Measurements from ENCODE around the gene CD248.
A peak's percentile ranks its signal among the peaks of the same experiment; 100 is the strongest.
"Not testable (repeated sequence)": the region's sequence is repeated elsewhere in the genome, so short reads cannot be mapped to it uniquely, and the experiment has no call there.

CD248 gene

GRCh38 chr11:66314561-66315497 lies 2.0 kb downstream of the CD248 start:
- no peaks in the 10 kb centered on the region for H3K36me3 Mint-ChIP-seq (ENCODE audit: low read depth)
- peaks cover 65% of the 10 kb centered on the region for H3K4me1 Mint-ChIP-seq (ENCODE audit: low read depth)
- H3K9me3 Mint-ChIP-seq: no peaks in the 10 kb centered on the region
- H3K27ac Mint-ChIP-seq: peak overlapping the region; percentile 8
- H3K27me3 Mint-ChIP-seq: no peaks in the 10 kb centered on the region
- no peak overlapping the region for H3K4me3 Mint-ChIP-seq
- DNase-seq: no peak

DNA sequence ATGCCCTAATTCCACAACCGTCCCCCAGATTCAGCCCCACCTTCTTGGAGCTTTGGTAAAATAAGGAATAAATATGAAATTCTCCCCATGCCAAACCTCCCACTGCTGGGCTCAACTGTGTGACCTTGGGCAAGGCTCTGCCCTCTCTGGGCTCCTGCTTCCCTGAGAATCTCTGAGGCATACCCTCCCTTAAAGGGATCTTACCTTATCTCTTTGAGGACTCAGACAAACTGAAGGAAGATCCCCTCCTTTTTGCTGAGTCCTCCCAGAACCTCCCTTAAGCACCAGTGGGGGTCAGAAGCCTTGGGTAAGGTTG lies 2.7 kb downstream of the CD248 start:
- peaks cover 62% of the 10 kb centered on the region for H3K4me1 Mint-ChIP-seq (ENCODE audit: low read depth)
- H3K4me3 Mint-ChIP-seq: peak overlapping the region; percentile 46

DNA sequence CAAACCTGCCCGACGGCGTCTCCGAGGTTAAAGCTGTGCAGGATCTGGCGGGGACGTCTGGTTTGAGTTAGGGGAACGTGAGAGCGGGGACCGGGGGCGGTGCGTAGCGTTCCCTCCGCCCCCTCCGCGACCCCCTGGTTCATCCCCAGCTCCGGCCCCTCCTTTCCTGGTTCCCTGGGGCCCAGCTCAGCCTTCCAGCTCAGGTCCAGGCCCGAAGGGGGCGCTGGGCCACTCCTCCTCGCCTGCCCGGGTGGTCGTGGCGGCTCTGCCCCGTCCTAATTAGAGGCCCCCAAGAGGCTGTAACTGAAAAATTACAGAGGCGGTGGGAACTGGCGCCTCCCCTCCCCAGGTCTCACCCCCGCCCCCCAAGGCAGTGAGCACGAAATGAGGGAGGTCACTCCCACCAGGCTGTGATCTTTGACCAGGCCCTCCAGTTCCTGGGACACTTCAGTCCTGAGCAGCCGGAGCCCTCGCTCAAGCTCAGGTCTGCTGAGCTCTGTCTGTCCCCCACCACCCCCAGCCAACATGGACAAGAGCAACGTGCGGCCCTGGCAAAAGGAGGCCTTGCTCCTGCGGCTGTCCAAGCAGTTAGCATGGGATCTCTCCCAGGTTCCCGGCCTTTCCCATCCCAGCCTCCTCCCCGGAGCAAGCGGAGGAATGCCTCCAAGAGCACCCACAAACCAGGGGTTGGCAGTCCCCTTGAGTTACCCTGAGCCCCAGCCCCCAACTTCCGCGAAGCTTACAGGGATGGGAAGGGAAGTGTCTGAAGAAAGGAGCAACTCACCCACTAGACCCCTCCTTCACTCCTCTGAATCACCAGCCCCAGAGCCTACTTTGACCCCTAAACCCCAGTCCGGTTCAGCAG lies 3.3 kb downstream of the CD248 start:
- Mint-ChIP-seq H3K4me3 (peak overlapping the region; percentile 82), H3K27me3 (no peaks in the 10 kb centered on the region), H3K36me3 (ENCODE audit: low read depth) (no peaks in the 10 kb centered on the region), H3K9me3 (no peaks in the 10 kb centered on the region), H3K4me1 (ENCODE audit: low read depth) (peaks cover 56% of the 10 kb centered on the region), H3K27ac (peak overlapping the region; percentile 99)
- no peak for DNase-seq

More for the DNA sequence above, 2.7 kb downstream of the CD248 start:
- H3K27ac Mint-ChIP-seq: peak overlapping the region; percentile 79
- DNase-seq: no peak
- no peaks in the 10 kb centered on the region for H3K36me3 Mint-ChIP-seq (ENCODE audit: low read depth)
- no peaks in the 10 kb centered on the region for H3K9me3 Mint-ChIP-seq
- H3K27me3 Mint-ChIP-seq: no peaks in the 10 kb centered on the region

DNA sequence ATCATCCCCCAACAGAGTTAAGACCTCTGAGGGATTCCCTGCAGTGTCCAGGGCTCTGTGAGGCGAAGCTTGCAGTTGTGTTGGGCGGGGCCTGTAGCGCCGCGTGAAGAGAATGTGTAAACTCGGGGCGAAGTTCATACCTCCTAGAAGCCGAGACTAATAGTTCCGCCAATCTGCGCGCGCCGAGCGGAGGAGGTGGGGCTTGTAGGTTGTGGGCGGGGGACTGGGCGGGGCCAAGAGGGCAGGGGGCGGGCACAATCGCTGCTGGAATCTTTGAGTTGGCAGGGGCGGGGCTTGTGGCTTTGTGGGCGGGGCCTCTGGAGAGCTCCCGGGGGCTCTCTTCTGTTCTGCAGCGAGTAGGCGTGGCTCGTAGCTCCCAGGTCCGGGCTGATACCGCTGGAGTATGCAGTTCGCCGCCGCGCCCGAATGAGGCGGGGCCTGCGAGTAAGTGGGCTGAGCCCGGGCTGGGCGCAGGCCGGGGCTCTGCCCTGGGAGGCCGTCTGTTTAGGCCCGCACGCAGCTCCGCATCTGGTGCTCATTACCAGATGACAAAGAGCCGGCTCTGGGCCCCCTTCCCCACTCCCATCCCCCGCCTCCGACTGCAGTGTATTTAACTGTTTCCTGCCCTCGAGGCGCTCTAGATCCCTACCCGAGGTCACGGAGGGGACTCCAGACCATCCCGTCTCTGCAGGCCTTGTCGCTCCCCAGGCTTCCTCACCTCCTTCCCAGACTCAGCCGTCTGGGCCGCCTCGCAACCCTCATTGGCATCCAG lies 4.1 kb downstream of the CD248 start:
- Mint-ChIP-seq H3K4me3 (peak overlapping the region; percentile 82), H3K36me3 (ENCODE audit: low read depth) (no peaks in the 10 kb centered on the region), H3K9me3 (no peaks in the 10 kb centered on the region), H3K27me3 (no peaks in the 10 kb centered on the region), H3K27ac (peak overlapping the region; percentile 99), H3K4me1 (ENCODE audit: low read depth) (peaks cover 48% of the 10 kb centered on the region)
- peak; percentile 97 for DNase-seq

GRCh38 chr11:66311965-66312548 lies 4.8 kb downstream of the CD248 start:
- Mint-ChIP-seq H3K27me3 (no peaks in the 10 kb centered on the region), H3K27ac (peak overlapping the region; percentile 99), H3K9me3 (no peaks in the 10 kb centered on the region), H3K36me3 (ENCODE audit: low read depth) (no peaks in the 10 kb centered on the region), H3K4me3 (peak overlapping the region; percentile 82), H3K4me1 (ENCODE audit: low read depth) (peaks cover 41% of the 10 kb centered on the region)
- DNase-seq: peak; percentile 99

- Mint-ChIP-seq H3K36me3 (ENCODE audit: low read depth) (no peaks in the 10 kb centered on the region), H3K4me3 (peak overlapping the region; percentile 82), H3K27ac (peak overlapping the region; percentile 99), H3K4me1 (ENCODE audit: low read depth) (peaks cover 41% of the 10 kb centered on the region), H3K27me3 (no peaks in the 10 kb centered on the region), H3K9me3 (no peaks in the 10 kb centered on the region)
- DNase-seq: no peak
These were observed 5.3 kb downstream of the CD248 start for GRCh38 chr11:66311470-66311964.

- not testable (repeated sequence) for H3K4me3 Mint-ChIP-seq; H3K27ac Mint-ChIP-seq; H3K9me3 Mint-ChIP-seq; H3K36me3 Mint-ChIP-seq (ENCODE audit: low read depth); H3K27me3 Mint-ChIP-seq; DNase-seq
- H3K4me1 Mint-ChIP-seq (ENCODE audit: low read depth): peaks cover 37% of the 10 kb centered on the region
These were observed 5.9 kb downstream of the CD248 start for GRCh38 chr11:66310803-66311440.

GRCh38 chr11:66310324-66310723 lies 6.5 kb downstream of the CD248 start:
- no peaks in the 10 kb centered on the region for H3K27me3 Mint-ChIP-seq
- no peak overlapping the region for H3K27ac Mint-ChIP-seq

GRCh38 chr11:66309475-66309874 lies 7.4 kb downstream of the CD248 start:
- H3K27ac Mint-ChIP-seq: no peak overlapping the region
- H3K4me3 Mint-ChIP-seq: no peak overlapping the region
- no peaks in the 10 kb centered on the region for H3K27me3 Mint-ChIP-seq

More at GRCh38 chr11:66310324-66310723, 6.5 kb downstream of the CD248 start:
- Mint-ChIP-seq H3K4me1 (ENCODE audit: low read depth) (peaks cover 31% of the 10 kb centered on the region), H3K36me3 (ENCODE audit: low read depth) (no peaks in the 10 kb centered on the region), H3K4me3 (no peak overlapping the region), H3K9me3 (no peaks in the 10 kb centered on the region)
- DNase-seq: no peak

DNA sequence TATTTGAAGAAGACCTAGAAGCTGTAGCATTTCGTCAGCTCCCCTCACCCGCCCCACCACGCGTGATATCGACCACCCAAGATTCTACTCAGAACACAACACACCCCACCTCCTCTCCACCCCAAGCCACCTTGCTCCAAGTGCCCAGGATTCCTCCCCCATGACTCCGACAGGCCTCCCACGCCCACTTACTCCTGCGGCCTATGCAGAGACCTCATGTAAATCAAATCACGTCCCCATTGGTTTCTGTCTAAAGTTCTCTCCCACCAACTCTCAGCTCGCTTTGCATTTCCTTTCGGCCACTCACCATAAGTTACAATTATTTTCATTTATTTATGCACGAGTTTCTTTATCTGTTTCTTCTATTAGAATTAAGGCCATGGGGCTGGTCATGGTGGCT lies 14.2 kb downstream of the CD248 start:
- Mint-ChIP-seq H3K27ac (no peak overlapping the region), H3K4me3 (no peak overlapping the region), H3K27me3 (no peaks in the 10 kb centered on the region), H3K4me1 (ENCODE audit: low read depth) (no peaks in the 10 kb centered on the region), H3K9me3 (no peaks in the 10 kb centered on the region), H3K36me3 (ENCODE audit: low read depth) (no peaks in the 10 kb centered on the region)
- DNase-seq: no peak

More at GRCh38 chr11:66309475-66309874, 7.4 kb downstream of the CD248 start:
- Mint-ChIP-seq H3K9me3 (no peaks in the 10 kb centered on the region), H3K4me1 (ENCODE audit: low read depth) (peaks cover 24% of the 10 kb centered on the region), H3K36me3 (ENCODE audit: low read depth) (no peaks in the 10 kb centered on the region)
- no peak for DNase-seq

- Mint-ChIP-seq H3K27me3 (peaks cover 3% of the 10 kb centered on the region), H3K27ac (no peak overlapping the region), H3K4me3 (no peak overlapping the region), H3K4me1 (ENCODE audit: low read depth) (no peaks in the 10 kb centered on the region), H3K36me3 (ENCODE audit: low read depth) (no peaks in the 10 kb centered on the region), H3K9me3 (no peaks in the 10 kb centered on the region)
- DNase-seq: no peak
These were observed 17.7 kb downstream of the CD248 start for GRCh38 chr11:66299186-66299585.

DNA sequence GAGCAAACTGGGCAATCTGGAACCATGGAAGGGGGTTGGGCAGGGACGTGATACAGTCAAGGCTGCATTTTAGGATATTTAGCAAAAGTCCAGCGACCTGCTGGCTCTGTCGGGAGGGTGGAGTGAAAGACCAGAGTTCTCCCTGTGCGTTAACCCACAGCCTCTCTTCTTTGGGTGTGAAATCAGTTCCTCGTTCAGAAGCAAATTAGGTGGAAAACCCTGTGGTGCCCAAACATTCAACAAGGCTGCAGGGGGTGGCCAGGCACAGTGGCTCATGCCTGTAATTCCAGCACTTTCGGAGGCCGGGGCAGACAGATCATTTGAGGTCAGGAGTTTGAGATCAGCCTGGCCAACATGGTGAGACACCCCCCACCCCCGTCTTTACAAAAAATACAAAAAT lies 19.2 kb downstream of the CD248 start:
- no peaks in the 10 kb centered on the region for H3K9me3 Mint-ChIP-seq
- no peak overlapping the region for H3K27ac Mint-ChIP-seq
- peaks cover 3% of the 10 kb centered on the region for H3K4me1 Mint-ChIP-seq (ENCODE audit: low read depth)
- H3K27me3 Mint-ChIP-seq: peaks cover 15% of the 10 kb centered on the region
- no peaks in the 10 kb centered on the region for H3K36me3 Mint-ChIP-seq (ENCODE audit: low read depth)
- no peak for DNase-seq
- H3K4me3 Mint-ChIP-seq: no peak overlapping the region
